Endothelial cell (in vitro differentiated cells): ENCODE results near the gene RNU6-1. TPM values are rescaled to one million over a fixed set of nuclear protein-coding genes. Genes with fewer than 3 reads are reported as not detected.

Source experiments
- DNase-seq: peaks from one replicate; pipeline ENCODE4 v3.0.0; 2021; ENCODE audit warnings: low spot score
- H3K27ac Mint-ChIP-seq: one replicate; pipeline ENCODE4 v1.8.0; 2021; ENCODE audit warnings: mixed read lengths, inconsistent platforms; ENCODE audit not compliant: unreplicated experiment
- H3K27me3 Mint-ChIP-seq: one replicate; pipeline ENCODE4 v1.8.0; 2021; ENCODE audit warnings: mild to moderate bottlenecking, moderate library complexity, mixed read lengths, inconsistent platforms; ENCODE audit not compliant: unreplicated experiment
- H3K36me3 Mint-ChIP-seq: one replicate; pipeline ENCODE4 v1.8.0; 2021; ENCODE audit warnings: mild to moderate bottlenecking, low read depth, mixed read lengths, inconsistent platforms; ENCODE audit not compliant: unreplicated experiment
- H3K4me1 Mint-ChIP-seq: one replicate; pipeline ENCODE4 v1.8.0; 2021; ENCODE audit warnings: mild to moderate bottlenecking, mixed read lengths, inconsistent platforms; ENCODE audit not compliant: unreplicated experiment
- H3K4me3 Mint-ChIP-seq: one replicate; pipeline ENCODE4 v1.8.0; 2021; ENCODE audit warnings: mild to moderate bottlenecking, mixed read lengths, inconsistent platforms; ENCODE audit not compliant: unreplicated experiment
- H3K9me3 Mint-ChIP-seq: one replicate; pipeline ENCODE4 v1.8.0; 2021; ENCODE audit warnings: mixed read lengths, inconsistent platforms; ENCODE audit not compliant: unreplicated experiment
- CTCF ChIP-seq: fragments of 200-600 bp; sonication (generic); IDR thresholded peaks from one replicate; pipeline ENCODE4 v1.5.0; 2021; ENCODE audit warnings: antibody characterized with exemption; ENCODE audit not compliant: unreplicated experiment
- total RNA-seq: library from RNA; stranded (reverse); fragmentation: NEBNext Ultra II Directional; extraction: Animal tissue kit (Norgen Biotek cat#: 25700); gene quantifications from one replicate; pipeline ENCODE4 v1.2.1, GENCODE V29; 2021; ENCODE audit not compliant: unreplicated experiment

RNU6-1 gene
- total RNA-seq, 1 donor from 2014 or later: not detected

GRCh38 chr15:67801142-67801541 lies 38.7 kb downstream of the RNU6-1 start:
- peaks cover 2% of the 10 kb centered on the region for H3K27me3 Mint-ChIP-seq
- H3K4me1 Mint-ChIP-seq: peaks cover 28% of the 10 kb centered on the region
- H3K9me3 Mint-ChIP-seq: no peaks in the 10 kb centered on the region
- H3K4me3 Mint-ChIP-seq: no peak overlapping the region
- H3K36me3 Mint-ChIP-seq: no peaks in the 10 kb centered on the region
- no peak overlapping the region for H3K27ac Mint-ChIP-seq
- TF ChIP-seq CTCF: no peak
- DNase-seq: no peak

- no peak for TF ChIP-seq CTCF
- DNase-seq: no peak
- peaks cover 2% of the 10 kb centered on the region for H3K27me3 Mint-ChIP-seq
- peaks cover 24% of the 10 kb centered on the region for H3K4me1 Mint-ChIP-seq
- H3K9me3 Mint-ChIP-seq: no peaks in the 10 kb centered on the region
- H3K4me3 Mint-ChIP-seq: no peak overlapping the region
- no peak overlapping the region for H3K27ac Mint-ChIP-seq
- H3K36me3 Mint-ChIP-seq: peaks cover 9% of the 10 kb centered on the region
Measured at GRCh38 chr15:67799801-67800205, 40.0 kb downstream of the RNU6-1 start.

- Mint-ChIP-seq H3K4me3 (no peak overlapping the region), H3K27ac (peak overlapping the region; percentile 65), H3K4me1 (peaks cover 17% of the 10 kb centered on the region), H3K9me3 (no peaks in the 10 kb centered on the region), H3K36me3 (peaks cover 10% of the 10 kb centered on the region), H3K27me3 (no peaks in the 10 kb centered on the region)
- TF ChIP-seq CTCF: no peak
- DNase-seq: no peak
Measured at GRCh38 chr15:67796196-67797127, 43.4 kb downstream of the RNU6-1 start.

GRCh38 chr15:67794832-67795574 lies 44.8 kb downstream of the RNU6-1 start:
- Mint-ChIP-seq H3K36me3 (peaks cover 10% of the 10 kb centered on the region), H3K9me3 (no peaks in the 10 kb centered on the region), H3K4me1 (peaks cover 17% of the 10 kb centered on the region), H3K27me3 (no peaks in the 10 kb centered on the region), H3K27ac (no peak overlapping the region), H3K4me3 (no peak overlapping the region)
- no peak for TF ChIP-seq CTCF
- DNase-seq: no peak
